ENCODE results near the gene DYSF.

Gene DYSF

DNA sequence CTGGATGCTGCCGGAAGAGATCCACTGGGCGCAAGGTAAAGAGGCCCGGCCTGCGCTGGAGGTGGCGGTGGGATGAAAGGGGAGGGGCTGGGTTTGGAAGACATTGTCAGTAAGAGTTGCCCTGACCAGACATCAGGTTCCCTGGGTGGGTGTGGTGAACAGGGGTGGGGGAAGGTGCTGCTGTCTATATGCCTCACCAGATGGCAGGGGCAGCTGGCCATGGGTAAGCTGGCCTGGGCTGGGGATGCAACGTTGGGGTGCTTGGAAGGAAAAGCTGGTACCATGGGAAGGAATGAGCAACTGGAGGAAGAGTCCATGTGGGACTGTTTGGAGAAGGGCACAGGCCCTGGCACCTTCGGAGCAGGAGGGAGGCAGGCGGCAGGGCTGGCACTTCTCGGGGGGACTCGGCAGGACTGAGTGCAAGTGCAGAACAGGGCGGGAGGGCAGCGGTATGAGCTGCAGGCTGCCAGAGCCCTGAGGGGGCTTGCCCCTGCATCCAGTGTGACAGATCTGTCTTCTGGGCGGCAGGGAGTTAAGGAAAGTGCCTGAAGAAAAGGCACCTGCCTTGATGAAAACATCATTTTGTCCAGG lies 146.4 kb downstream of the DYSF start:
- no peak for DNase-seq (ENCODE audit: low read depth in 1 of 2, low spot score in 1 of 2)

DNA sequence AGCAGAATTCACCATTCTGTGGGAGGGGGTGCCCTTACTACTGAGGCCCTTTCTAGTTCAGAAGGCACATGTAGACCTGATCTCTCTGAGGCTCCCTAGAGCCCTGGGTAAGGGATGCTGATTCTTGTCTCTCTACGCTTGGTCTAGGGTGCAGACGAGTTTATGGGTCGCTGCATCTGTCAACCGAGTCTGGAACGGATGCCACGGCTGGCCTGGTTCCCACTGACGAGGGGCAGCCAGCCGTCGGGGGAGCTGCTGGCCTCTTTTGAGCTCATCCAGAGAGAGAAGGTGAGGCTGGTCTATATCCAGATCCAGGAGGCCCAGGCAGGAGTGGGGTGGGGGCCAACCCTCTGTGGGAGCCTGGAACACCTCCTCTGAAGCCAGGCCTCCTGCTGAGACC lies 147.2 kb downstream of the DYSF start:
- DNase-seq (ENCODE audit: low read depth in 1 of 2, low spot score in 1 of 2) = no peak

DNA sequence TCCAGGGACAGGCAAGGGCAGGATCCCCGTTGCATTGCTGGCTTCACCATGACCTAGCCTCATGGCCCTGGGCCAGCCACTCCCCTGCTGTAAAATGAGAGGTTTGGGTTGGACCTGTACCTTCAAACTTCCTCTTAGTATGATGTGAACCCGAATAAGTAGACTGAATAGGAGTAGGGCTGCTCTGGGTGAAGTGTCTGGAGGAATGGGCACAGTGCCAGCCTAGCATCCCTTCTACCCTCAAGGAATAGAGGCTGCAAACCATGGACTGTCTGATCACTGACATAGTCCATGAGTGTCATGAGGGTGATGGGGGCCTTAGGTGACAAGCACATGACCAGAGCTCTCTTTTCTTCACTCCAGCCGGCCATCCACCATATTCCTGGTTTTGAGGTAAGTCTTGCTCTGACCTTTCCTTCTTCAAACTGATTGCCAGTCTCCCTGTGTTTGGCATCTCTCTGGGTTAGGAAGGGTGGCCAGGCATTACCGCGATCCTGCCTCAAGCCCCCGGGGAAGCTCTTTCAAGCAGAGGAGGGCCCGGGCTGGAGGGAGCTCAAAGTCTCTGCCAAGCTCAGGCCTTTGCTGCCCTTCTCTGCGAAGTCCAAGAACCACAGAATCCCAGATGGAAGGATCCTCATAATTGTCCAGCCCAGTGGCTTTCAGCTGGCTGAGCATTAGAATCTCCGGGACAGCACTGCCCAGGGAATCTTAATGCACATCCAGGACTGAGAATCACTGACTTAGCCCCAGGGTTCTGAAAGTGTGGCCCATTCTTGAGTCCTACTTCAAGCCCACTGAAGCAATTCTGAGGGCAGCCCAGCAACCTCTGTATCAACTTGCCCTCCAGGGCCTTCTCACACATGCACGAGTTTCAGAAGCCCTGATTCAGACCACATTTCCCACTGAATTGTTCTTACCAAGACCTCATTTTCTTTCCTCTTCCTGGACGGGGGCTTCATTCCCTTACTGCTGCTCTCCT lies 148.1 kb downstream of the DYSF start:
- no peak for DNase-seq (ENCODE audit: low read depth in 1 of 2, low spot score in 1 of 2)

DNA sequence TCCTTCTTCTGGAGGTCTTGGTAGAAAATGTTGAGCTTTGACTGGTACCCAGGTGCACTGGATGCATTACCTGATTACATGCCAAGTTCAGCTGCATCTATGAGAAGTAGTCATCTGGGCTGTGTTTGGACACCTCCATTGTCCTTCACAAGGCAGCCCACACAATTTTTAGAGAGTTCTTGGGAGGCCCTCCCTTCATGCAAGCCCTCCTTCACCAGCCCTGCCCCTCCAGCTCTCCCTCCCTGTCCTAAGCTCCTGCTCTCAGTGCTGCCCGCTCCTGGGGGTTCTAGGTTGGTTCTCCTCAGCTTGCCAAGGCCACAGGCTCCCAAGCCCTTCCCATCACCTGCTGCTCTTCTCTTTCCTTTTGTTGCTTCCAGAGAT lies 148.7 kb downstream of the DYSF start:
- no peak for DNase-seq (ENCODE audit: low read depth in 1 of 2, low spot score in 1 of 2)

DNA sequence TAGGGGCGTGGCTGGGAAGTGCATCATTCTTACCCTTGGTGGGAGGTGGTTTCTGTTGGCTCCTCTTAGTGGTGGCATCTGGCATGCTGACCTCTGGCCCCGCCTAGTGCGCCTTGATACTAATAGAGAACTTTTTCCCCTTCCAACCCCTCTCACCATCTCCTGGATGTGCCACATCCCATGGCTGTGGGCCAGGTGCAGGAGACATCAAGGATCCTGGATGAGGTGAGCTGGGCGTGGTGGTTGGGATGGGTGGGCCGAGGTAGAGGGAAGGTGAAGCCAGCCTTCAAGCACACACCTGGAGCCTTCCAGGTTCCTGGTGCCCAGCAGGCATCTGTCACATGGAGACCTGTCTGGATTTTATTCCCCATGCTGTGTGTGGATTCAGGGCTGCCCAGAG lies 149.2 kb downstream of the DYSF start:
- DNase-seq (ENCODE audit: low read depth in 1 of 2, low spot score in 1 of 2) = no peak

DNA sequence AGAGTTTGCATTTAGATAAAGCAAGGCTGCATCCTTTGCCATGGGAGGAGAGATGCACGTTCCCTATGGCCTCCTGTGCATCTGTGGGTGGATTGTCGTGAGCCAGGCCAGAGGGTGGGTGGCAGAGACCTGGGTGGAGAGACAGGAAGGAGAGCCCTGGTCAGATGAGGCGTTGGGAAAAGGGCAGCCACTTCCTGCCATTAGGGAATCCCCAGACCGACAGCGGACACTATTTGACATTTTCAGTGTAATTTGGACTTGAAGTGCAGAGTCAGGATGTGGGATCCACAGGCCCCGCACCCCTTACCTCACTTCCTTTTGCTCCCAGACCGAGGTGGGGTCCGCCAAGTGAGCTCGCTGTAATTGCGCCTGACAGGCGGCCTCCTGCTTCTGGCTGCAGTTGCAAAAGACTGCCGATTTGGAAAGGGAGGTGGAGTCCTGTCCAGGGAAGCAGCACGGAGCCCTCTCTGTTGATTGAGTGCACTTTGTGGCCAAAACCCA lies 150.0 kb downstream of the DYSF start:
- DNase-seq (ENCODE audit: low read depth in 1 of 2, low spot score in 1 of 2) = no peak

DNA sequence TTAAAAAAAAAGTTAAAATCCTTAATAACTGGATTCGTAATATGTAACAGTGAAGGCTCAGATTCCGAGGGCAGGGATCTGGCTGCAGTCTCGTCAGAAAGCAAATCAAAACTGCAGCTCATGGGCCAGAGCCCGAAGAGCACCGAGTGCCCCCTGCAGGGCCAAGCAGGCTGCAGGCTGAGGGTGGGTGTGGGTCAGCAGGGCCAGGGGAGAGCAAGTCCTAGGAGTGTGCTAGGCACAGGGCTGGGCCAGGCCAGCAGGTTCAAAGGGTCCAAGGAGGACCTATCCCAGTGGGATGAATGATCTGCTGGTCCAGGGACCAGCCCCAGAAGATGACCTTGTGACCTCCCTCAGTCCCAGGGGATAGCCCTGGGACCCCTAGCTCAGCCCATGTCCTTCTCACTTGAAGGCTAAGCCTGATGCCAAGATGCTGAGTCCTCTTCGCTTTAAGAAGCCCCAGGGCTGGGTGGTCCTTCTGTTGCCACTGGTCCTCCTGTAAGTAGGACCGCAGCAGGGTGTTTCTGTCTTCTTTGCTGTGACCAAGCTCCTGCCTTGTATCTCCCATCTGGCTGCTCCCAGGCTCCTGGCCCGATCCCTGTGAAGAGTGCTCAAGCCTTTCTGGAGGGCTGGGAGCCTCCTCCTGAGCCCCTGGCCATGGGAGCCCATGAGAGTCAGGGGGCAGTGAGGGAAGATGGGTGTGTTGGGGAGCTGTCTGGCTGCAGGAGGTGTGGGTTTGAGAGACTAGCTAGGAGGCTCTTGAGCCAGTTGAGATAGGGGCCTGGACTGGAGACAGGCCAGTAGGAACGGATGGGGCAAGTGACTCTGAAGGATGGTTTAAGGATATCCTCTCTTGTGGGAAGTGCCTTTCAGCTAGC lies 150.7 kb downstream of the DYSF start:
- DNase-seq (ENCODE audit: low read depth in 1 of 2, low spot score in 1 of 2) = no peak

DNA sequence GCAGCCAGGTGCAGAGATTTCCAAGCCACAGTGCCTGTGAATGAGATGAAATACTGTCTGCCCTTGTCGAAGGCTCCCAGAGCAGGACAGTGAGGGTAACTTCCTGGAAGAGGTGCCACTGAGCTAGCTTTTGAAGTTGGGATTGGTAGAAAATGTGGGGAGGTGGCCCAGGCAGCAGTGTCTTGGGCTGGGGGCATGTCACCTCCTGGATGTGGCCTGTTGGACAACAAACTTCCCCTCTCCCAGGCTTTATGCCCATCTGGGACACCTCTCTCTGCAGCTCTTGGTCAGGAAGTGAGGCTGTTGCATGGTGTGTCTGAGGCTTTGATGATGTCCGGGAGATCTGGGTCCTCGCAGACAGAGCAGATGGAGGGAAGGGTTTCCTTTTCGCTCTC lies 151.4 kb downstream of the DYSF start:
- DNase-seq (ENCODE audit: low read depth in 1 of 2, low spot score in 1 of 2) = no peak

DNA sequence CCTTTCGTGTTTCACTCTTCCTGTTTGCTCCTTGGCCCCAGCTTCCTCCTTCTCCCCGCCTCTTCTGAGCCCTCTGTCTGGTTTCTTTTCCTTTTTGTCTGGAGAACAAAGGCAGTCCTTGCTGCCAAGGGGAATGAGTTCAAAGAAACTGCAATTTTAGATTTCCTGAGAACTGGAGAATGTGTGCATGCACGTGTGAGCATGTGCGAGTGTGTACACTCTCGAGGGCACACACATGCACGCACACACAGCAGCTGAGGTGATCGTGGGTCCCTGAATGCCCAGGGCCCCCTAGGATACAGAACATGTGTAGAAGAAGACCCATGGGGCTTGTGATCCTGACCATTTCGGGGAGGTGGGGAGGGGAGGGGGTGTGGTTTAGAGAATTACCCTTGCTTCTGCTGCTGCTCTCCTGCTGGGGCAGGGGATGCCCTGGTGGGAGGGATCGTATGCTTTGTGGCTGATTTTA lies 151.8 kb downstream of the DYSF start:
- DNase-seq (ENCODE audit: low read depth in 1 of 2, low spot score in 1 of 2) = no peak

DNA sequence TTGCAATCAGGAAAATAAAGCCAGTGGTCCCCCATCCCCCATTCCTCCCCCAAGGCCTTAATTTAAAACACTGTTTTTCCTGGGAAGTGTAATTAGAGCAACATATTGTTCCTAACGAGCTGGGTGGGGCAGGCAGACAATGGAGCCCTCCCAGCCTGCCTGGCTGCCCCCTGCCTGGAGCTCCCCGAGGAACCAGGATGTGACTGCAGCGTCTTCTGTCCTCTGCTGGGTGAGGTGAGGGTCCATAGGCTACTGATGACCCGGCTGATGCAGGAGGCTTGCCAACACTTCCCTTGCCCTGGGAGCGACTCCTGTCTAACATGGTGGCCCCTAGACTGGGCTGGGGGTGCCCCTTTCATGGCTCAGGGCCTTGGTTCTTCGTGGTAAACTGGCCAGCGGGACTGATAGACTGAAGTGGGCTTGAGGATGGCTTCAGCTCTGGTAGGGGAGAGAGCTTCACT lies 152.4 kb downstream of the DYSF start:
- DNase-seq (ENCODE audit: low read depth in 1 of 2, low spot score in 1 of 2) = no peak

DNA sequence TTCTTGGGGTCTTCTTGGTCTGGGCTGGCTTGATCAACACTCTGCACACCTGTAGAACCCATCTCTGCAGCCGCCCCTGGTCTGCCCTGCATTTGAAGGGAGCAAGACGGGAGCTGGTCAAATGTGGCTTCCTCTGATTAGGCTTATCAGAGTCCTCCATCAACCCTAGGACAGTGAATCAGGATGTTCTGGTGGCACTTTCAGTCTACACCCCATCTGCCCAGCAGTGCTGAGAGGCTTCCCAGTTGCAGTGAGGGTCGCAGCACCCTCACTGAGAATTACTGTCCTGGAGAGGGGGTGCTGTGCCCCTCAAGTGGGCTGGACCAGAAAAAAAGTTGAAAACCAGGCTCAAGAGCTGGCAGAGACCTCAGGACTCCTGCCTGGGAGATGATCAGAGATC lies 152.9 kb downstream of the DYSF start:
- DNase-seq (ENCODE audit: low read depth in 1 of 2, low spot score in 1 of 2) = no peak

DNA sequence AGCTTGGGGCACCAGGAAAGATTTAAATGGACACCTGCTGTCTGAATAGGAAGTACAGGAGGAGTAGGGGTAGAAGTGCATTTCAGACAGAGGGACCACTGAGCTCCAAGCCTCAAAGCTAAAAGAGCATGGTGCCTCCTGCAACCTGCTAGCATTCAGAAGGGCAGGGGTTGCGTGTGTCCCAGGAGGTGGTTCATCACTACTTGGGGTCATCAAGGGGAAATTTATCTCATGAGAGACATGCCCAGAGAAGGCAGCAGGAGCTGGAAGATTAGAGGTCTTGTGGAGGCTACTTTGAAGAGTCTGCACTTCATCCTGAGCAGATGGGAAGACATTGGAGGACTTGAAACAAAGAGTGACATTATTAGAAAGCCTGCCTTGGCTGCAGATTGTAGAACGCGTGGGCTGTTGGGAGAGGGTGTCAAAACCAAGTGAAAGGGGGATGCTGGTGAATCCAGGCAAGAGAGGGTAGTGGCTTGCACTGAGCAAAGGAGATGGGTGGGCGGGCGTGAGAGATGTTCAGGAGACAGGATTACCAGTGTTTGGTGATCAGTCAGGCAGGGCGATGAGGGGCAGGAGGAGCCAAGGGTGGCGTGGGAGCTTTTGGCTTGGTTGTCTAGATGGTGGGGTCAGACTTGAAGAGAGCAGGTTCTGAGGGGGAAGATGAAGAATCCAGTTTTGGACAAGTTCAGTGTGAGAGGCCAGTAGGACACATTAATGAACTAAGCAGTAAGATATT lies 154.0 kb downstream of the DYSF start:
- no peak for DNase-seq (ENCODE audit: low read depth in 1 of 2, low spot score in 1 of 2)

DNA sequence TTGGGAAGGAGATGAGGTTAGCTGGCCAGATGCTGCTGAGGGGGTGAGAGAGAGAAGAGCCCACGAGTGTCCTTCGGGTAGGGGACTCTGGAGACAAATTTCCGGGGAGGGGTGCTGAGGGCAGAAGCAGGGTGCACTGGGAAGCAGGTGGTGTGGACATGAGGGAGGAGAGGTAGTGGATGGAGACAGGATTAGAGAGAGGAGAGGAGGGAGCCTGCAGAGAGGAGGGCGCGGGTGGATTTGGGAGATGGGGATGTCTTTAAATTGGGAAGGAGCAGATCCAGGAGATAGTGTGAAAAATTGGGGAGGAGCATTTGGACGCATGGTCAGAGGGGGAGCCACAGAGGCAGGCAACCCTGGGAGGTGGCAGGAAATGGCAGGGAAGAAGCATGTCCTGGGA lies 154.7 kb downstream of the DYSF start:
- no peak for DNase-seq (ENCODE audit: low read depth in 1 of 2, low spot score in 1 of 2)

DNA sequence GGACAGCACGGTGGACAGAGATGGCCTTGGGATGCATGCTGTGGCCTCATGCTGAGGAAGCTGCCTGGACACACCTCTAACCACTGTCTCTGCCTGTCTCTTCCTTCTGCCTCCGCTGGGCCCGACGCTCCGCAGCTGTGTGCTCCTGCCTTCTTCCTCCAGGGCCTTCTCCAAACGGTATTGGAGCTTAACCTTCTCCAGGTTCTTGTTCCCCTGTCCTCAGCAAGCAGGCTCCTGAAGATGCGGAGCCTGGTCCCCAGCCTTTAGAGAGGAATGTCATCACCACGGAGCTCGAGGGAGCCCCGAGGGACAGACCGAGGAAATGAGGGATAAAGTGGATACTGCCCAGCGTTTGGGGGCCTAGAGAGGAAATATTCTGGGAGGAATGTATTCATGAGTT lies 155.1 kb downstream of the DYSF start:
- no peak for DNase-seq (ENCODE audit: low read depth in 1 of 2, low spot score in 1 of 2)

DNA sequence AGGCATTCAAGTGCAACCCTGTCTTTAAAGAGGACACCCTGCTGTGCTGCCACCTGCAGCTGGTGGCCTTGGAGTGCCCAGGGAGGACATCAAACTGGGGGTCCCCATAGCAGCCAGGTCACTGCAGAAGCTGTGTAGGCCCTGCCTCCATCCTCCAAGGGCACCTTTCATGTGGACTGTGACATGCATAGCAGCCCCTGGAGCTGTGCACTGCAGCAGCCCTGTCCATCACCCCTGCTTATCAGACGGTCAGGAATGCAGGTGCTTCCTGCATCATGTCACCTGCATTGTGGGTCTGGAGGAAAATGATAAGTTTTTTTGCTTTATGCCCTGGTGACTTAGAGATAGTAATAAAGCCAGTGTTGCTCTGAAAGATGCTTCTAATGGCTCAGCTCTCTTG lies 155.7 kb downstream of the DYSF start:
- no peak for DNase-seq (ENCODE audit: low read depth in 1 of 2, low spot score in 1 of 2)

DNA sequence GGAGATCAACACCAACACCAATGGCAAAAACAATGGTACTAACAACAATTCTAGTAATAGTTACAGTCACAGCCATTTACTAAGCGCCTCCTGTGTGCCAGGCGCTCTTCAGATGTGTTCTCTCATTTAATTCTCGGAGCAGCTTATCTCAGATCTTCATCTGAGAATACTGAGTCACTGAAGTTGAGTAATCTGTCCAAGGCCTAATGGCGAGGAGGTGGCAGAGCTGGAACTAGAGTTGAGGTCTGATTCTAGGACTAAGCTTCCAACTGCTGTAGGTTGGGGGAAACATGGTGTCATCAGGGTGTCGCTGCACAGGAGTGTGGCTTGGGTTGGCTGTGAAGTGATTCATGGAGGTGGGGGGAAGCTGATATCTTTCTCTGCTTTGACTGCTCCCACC lies 156.1 kb downstream of the DYSF start:
- no peak for DNase-seq (ENCODE audit: low read depth in 1 of 2, low spot score in 1 of 2)

DNA sequence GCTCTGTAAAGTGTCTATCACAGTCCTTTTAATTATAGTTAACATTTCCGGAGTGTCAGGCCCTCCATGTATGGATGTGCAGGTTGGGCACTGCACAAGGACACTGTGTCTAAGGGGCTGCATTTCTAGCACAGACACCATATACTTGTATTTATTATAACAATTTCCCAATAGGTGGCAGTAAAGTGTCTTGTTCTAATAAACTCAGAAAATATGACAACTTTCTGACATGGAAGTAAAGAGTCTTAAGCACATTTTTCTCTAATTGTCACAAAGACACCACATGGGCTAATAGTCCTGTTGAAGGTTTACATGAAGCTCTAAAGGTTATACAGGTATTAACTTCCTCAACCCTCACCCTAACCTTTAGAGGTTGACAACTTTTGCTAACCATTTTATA lies 156.6 kb downstream of the DYSF start:
- DNase-seq (ENCODE audit: low read depth in 1 of 2, low spot score in 1 of 2) = no peak

DNA sequence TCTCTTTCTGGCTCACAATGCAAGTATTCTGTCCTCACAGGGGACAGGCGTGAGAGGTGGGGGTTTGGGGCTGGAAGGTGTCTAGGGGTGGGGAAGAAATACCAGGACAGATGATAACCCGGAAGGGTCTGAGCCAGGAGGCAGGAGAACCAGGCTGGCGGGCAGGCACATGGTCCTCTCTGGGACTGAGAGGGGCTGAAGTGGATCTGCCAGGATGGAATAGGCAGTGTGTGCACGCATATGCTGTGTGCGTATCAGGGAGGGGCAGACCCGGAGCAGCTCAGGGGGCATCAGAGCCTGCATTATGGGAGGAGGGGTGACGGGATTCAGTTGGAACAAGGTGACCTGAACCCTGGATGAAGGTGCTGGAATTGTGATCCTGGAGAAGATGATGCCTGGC lies 157.3 kb downstream of the DYSF start:
- DNase-seq (ENCODE audit: low read depth in 1 of 2, low spot score in 1 of 2) = no peak

DNA sequence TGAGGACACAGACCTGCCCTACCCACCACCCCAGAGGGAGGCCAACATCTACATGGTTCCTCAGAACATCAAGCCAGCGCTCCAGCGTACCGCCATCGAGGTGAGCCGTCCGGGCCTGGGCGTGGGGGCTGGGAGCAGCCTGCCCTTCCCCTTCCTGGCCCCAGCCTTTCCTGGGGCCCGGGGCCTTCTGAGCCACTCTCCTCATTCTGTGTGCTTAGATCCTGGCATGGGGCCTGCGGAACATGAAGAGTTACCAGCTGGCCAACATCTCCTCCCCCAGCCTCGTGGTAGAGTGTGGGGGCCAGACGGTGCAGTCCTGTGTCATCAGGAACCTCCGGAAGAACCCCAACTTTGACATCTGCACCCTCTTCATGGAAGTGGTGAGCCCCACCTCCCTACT lies 157.9 kb downstream of the DYSF start:
- no peak for DNase-seq (ENCODE audit: low read depth in 1 of 2, low spot score in 1 of 2)

DNA sequence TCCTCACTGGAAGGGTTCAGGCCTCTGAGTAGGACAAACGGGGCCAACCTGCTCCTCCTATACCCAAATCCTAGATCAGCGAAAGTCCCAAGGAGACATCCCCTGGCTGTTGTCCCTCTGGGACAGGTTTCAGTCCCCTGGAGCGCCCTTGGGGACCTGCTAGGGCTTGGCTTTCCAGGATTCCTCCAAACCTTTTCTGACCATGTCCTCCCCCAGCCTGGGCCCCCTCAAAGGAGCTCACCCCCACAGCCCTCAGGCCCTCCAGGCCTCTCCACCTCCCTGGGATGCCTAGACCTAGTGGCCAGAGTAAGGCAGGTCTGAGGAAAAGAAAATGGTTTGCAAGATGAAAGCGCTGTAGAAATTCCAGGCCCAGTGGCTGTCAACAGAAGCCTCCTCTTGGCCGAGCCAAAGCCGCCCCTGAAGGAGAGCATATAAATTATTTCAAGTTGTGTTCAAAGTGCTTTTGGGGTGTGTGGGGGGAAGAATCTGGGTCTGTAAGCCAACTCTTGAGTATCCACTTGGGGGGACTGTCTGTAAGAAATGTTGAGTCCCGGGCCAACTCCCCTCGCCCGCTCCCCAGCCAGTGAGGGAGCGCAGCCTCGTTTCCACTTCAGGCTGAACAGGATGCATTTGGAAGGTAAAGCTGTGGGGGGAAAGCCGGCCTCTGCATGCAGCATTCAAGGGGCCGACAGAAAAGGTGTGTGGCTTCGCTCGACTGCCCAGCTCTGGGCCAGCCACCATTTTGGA lies 158.6 kb downstream of the DYSF start:
- DNase-seq (ENCODE audit: low read depth in 1 of 2, low spot score in 1 of 2) = no peak
